ENCODE data around the gene GARIN5B. TPM values are rescaled to one million over a fixed set of nuclear protein-coding genes. Genes with fewer than 3 reads are reported as not detected.

The GARIN5B gene
- total and polyA plus RNA-seq, 2 of the 13 experiments (the other 11 are each of a cell fraction or from before 2014, with no cell fraction given): not detected

DNA sequence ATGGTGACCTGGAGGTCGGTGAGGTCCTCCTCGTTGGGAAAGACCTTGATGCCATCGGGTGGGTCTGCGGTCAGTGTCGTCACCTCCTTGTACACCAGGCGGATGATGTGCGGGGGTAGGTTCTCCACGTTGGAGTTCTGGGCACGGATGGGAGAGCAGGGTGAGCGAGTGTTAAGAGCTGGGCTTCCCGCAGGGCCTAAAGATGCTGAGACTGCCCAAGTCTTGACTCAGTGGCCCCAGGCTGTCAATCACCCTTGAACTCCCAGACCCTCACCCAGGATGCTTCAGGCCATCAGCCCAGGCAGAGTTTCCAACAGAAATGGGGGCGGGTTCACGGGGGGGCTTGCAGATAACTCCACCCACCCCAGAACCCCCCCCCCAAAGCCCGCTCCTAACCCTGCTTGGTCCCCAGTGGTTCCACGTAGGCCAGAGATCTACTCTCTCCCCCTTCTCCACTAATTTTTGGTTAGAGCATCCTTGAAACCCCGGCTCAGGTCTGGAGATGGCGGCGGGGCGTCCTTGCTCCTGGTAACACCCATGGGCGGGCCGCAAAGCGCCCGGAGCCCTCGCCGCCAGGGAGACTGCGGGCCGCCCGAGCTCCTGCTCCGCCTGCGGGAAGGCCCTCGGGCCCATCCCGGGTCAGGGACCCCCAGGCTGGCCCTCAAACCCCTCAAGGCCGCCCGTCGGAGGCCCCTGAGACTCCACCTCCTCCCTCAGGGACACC lies 43.9 kb upstream of the GARIN5B start:
- 62% methylated on average over 7 of the region's 35 CpGs for WGBS (ENCODE audit: low lambda C conversion rate)
- ATAC-seq (peak; percentile 50), FAIRE-seq (no peak), DNase-seq (ENCODE audit: low spot score) (no peak)
- no peaks in the 10 kb centered on the region for H3K9me3 ChIP-seq (ENCODE audit: low read length)
- H3K27ac ChIP-seq (ENCODE audit: extremely low read length, insufficient read depth, low read length): peak overlapping the region; percentile 68
- POLR2A ChIA-PET: interaction anchor here (0.6 to 2.9 kb wide), 36 partner anchors 10 to 290 kb away, joined by 3 to 62 read pairs (median 5); partner anchors contain the start of genes DNAAF3, GARIN5B, HSPBP1 and ISOC2
- CTCF ChIA-PET (ENCODE audit: low intra/inter-chr PET ratio, low total read pairs): no interaction called here
- H3K4me3 ChIP-seq (replicated peaks in 1 of 3; ENCODE audit: insufficient read depth in 1 of 3, low read depth in 2 of 3, low read length in 3 of 3): peak overlapping the region; percentile 82 to 88 (median 83)
- peak overlapping the region; percentile 57 for H3K4me2 ChIP-seq (ENCODE audit: low read depth, low read length)
- H3K36me3 ChIP-seq (replicated peaks in 1 of 2; ENCODE audit: control insufficient read depth in 1 of 2, insufficient read depth in 2 of 2, low read length in 2 of 2): peaks cover 9 to 23% of the 10 kb centered on the region in 2 experiments; a peak in 4 of 5 replicates
- peaks cover 0 to 5% of the 10 kb centered on the region in 2 experiments; a peak in 1 of 5 replicates for H3K27me3 ChIP-seq (ENCODE audit: control insufficient read depth in 1 of 2, insufficient read depth in 2 of 2, low read length in 2 of 2)
- H3K9ac ChIP-seq (ENCODE audit: insufficient read depth, low read depth, low read length): peak overlapping the region; percentile 86
- H3K79me2 ChIP-seq (ENCODE audit: insufficient read depth, low read length): peaks cover 16% of the 10 kb centered on the region
- H3K4me1 ChIP-seq (ENCODE audit: insufficient read depth, low read length): peaks cover 26% of the 10 kb centered on the region
- intact Hi-C loops (cut with micrococcal nuclease; ENCODE audit: unreplicated experiment): no loop called here
- no peak overlapping the region for H2AFZ ChIP-seq (ENCODE audit: low read length)
- BruUV-seq (replicated peaks): no TSS peak
- H4K20me1 ChIP-seq (ENCODE audit: insufficient read depth, low read length): no peaks in the 10 kb centered on the region
- TF ChIP-seq ZNF317 (CRISPR knock-in tag; IDR thresholded peaks at IDR 0.05) (0 out of 2 replicates have a peak, but pooled peaks have one; percentile 8), YY1 (IDR thresholded peaks at IDR 0.05; ENCODE audit: insufficient read depth, insufficient replicate concordance, low read depth, low read length) (peak; percentile 9), ZNF652 (CRISPR knock-in tag; IDR thresholded peaks at IDR 0.05; ENCODE audit: borderline replicate concordance, low read depth) (no peak)
- in situ Hi-C loops (cut with HindIII; ENCODE audit: extremely low pct_ligation_motif_present, low pct_unique_long_range_greater_than_20kb): loop anchor here (5.0 kb wide), 1 partner anchor 260 kb away; the partner anchor contains the start of gene TNNT1

DNA sequence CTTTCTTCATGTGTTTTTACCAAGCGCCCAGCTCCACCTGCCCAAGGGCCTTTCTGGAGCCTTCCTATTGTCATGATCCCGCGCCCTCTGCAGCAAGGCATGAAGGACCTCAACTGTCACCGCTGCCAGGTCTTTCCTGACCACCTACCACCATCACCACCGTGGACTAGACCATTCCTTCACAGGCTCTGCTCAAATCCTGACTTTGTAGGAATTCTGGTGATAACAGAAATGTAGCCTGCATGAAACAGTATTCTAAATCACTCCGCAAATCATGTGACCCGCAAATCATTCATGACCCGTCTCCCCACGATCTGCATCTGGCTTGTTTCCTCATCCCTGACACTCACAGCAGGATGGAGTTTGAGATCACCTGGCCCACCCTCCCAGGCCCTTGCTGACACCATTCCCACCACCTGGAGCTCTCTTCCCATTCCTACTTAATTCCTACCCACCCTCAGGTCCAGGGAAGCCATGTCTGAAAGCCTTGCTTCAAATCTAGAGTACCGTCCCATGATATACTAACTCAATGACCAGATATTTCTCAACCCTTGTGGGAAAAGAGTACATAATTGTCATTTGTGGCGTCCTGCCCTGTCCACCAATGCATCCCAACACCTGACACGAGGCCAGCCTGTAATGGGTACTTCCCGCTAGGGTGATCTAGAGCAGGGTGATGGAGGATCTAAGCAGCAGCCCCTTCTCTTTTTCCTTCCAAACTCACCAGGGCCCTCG lies 43.2 kb upstream of the GARIN5B start:
- POLR2A ChIA-PET: interaction anchor here (1.5 to 2.9 kb wide), 5 partner anchors 16 to 126 kb away, joined by 6 to 62 read pairs (median 11); partner anchors contain the start of genes HSPBP1, KMT5C, RPL28 and TMEM190
- H3K79me2 ChIP-seq (ENCODE audit: insufficient read depth, low read length): peaks cover 16% of the 10 kb centered on the region

More for the DNA sequence above, 43.2 kb upstream of the GARIN5B start:
- no peak overlapping the region for H2AFZ ChIP-seq (ENCODE audit: low read length)
- peak overlapping the region; percentile 86; the same call in 1 of the 2 replicates for H3K9ac ChIP-seq (ENCODE audit: insufficient read depth, low read depth, low read length)
- H4K20me1 ChIP-seq (ENCODE audit: insufficient read depth, low read length): no peaks in the 10 kb centered on the region
- H3K36me3 ChIP-seq (replicated peaks in 1 of 2; ENCODE audit: control insufficient read depth in 1 of 2, insufficient read depth in 2 of 2, low read length in 2 of 2): peaks cover 9 to 23% of the 10 kb centered on the region in 2 experiments; a peak in 4 of 5 replicates
- H3K27me3 ChIP-seq (ENCODE audit: control insufficient read depth in 1 of 2, insufficient read depth in 2 of 2, low read length in 2 of 2): peaks cover 0 to 5% of the 10 kb centered on the region in 2 experiments; a peak in 1 of 5 replicates
- intact Hi-C loops (cut with micrococcal nuclease; ENCODE audit: unreplicated experiment): no loop called here
- ATAC-seq: no peak
- peak overlapping the region; percentile 57 for H3K4me2 ChIP-seq (ENCODE audit: low read depth, low read length)
- WGBS (ENCODE audit: low lambda C conversion rate): 87% methylated on average over 14 of the region's 14 CpGs
- BruUV-seq (replicated peaks): TSS peak; percentile 68
- H3K9me3 ChIP-seq (ENCODE audit: low read length): no peaks in the 10 kb centered on the region
- no peak for DNase-seq (ENCODE audit: low spot score)
- TF ChIP-seq, protein P1, sequence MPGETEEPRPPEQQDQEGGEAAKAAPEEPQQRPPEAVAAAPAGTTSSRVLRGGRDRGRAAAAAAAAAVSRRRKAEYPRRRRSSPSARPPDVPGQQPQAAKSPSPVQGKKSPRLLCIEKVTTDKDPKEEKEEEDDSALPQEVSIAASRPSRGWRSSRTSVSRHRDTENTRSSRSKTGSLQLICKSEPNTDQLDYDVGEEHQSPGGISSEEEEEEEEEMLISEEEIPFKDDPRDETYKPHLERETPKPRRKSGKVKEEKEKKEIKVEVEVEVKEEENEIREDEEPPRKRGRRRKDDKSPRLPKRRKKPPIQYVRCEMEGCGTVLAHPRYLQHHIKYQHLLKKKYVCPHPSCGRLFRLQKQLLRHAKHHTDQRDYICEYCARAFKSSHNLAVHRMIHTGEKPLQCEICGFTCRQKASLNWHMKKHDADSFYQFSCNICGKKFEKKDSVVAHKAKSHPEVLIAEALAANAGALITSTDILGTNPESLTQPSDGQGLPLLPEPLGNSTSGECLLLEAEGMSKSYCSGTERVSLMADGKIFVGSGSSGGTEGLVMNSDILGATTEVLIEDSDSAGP (CRISPR knock-in tag; IDR thresholded peaks at IDR 0.05; ENCODE audit: borderline replicate concordance): 0 out of 2 replicates have a peak, but pooled peaks have one; percentile 17
- TF ChIP-seq SMAD9 (CRISPR knock-in tag; IDR thresholded peaks at IDR 0.05): no peak
- no peak for TF ChIP-seq CC2D1A (CRISPR knock-in tag; IDR thresholded peaks at IDR 0.05)
- TF ChIP-seq ZSCAN29 (CRISPR knock-in tag; conservative IDR thresholded peaks at IDR 0.05): no peak
- no peak for TF ChIP-seq SP4 (CRISPR knock-in tag; IDR thresholded peaks at IDR 0.05)
- TF ChIP-seq SMYD3 (CRISPR knock-in tag; IDR thresholded peaks at IDR 0.05): no peak
- in situ Hi-C loops (cut with HindIII; ENCODE audit: extremely low pct_ligation_motif_present, low pct_unique_long_range_greater_than_20kb): loop anchor here (5.0 kb wide), 1 partner anchor 259 kb away; the partner anchor contains the start of gene TNNT1
- H3K4me3 ChIP-seq (replicated peaks in 1 of 3; ENCODE audit: insufficient read depth in 1 of 3, low read depth in 2 of 3, low read length in 3 of 3): peak overlapping the region; percentile 82 to 88 (median 83); a peak in 5 of 6 replicates
- FAIRE-seq: no peak
- no peak overlapping the region for H3K27ac ChIP-seq (ENCODE audit: extremely low read length, insufficient read depth, low read length)
- CTCF ChIA-PET (ENCODE audit: low intra/inter-chr PET ratio, low total read pairs): no interaction called here
- peaks cover 26% of the 10 kb centered on the region for H3K4me1 ChIP-seq (ENCODE audit: insufficient read depth, low read length)
